Right renal cortex interstitium (tissue), 3 donors: ENCODE results near the gene FAM47E. TPM values are rescaled to one million over a fixed set of nuclear protein-coding genes. Genes with fewer than 3 reads are reported as not detected.

ENCODE experiments used
- DNase-seq, 3 donors: peaks; one replicate each; pipeline ENCODE4 v3.0.0-alpha.2; 2013; ENCODE audit warnings: low read depth in 3 of 3, low spot score in 2 of 3
- polyA plus RNA-seq, 3 donors: library from polyadenylated mRNA; unstranded; fragments of 120-200 nt; gene quantifications; one replicate each; pipeline ENCODE4 v1.2.1, GENCODE V29; 2013; ENCODE audit not compliant: insufficient read length in 3 of 3

FAM47E gene
- polyA plus RNA-seq, 3 donors, result 6.7 to 10.4 (median 7.2) TPM

- DNase-seq, result no peak
Measured at GRCh38 chr4:76325072-76325471, 73.6 kb downstream of the FAM47E start.

- DNase-seq, result no peak
Measured at GRCh38 chr4:76326515-76326914, 75.0 kb downstream of the FAM47E start.

Other genes with a start within 250 kb of the FAM47E start
- under 1 TPM; 0.06 to 0.13 (median 0.12) TPM for gene CXCL9, start 244.2 kb upstream of the FAM47E start, polyA plus RNA-seq
- gene CXCL10, start 228.2 kb upstream of the FAM47E start, polyA plus RNA-seq, result 1 to 10 TPM; 5.2 to 7.0 (median 5.4) TPM
- gene CXCL11, start 215.7 kb upstream of the FAM47E start, polyA plus RNA-seq, result under 1 TPM; 0.32 to 0.44 (median 0.42) TPM
- gene ART3, start 177.0 kb upstream of the FAM47E start, polyA plus RNA-seq, result under 1 TPM; 0.28 to 0.60 (median 0.40) TPM
- gene NUP54, start 103.3 kb upstream of the FAM47E start, polyA plus RNA-seq, result 10 to 100 TPM; 76.1 to 84.8 (median 81.8) TPM
- 100 to 1,000 TPM; 168 to 203 (median 193) TPM for gene SCARB2, start 37.9 kb upstream of the FAM47E start, polyA plus RNA-seq
- 1 to 10 TPM in 2 of 3 donors, under 1 TPM in 1; 0.97 to 1.6 (median 1.3) TPM for gene STBD1, start 55.0 kb downstream of the FAM47E start, polyA plus RNA-seq
- under 1 TPM; 0.27 to 0.75 (median 0.60) TPM for gene CCDC158, start 169.4 kb downstream of the FAM47E start, polyA plus RNA-seq
- 10 to 100 TPM; 31.1 to 35.4 (median 34.9) TPM for gene SHROOM3, start 183.5 kb downstream of the FAM47E start, polyA plus RNA-seq